Liver (tissue), 9 donors: ENCODE data around the gene NXN. TPM values are rescaled to one million over a fixed set of nuclear protein-coding genes. Genes with fewer than 3 reads are reported as not detected.

Experiments
- DNase-seq: peaks from one replicate; pipeline ENCODE4 v3.0.0-alpha.2; 2017; ENCODE audit warnings: low spot score
- H3K27ac ChIP-seq, 2 donors: one replicate each; pipeline ENCODE4 v1.7.0; 2013; ENCODE audit warnings: inconsistent platforms in 2 of 2, low read length in 2 of 2, control low read depth in 1 of 2, low read depth in 1 of 2, mild to moderate bottlenecking in 1 of 2
- H3K27me3 ChIP-seq, 4 donors: one replicate each; pipeline versions ENCODE4 v1.6.1 to v1.7.0; 2013; ENCODE audit warnings: low read length in 3 of 4, inconsistent platforms in 1 of 4, mild to moderate bottlenecking in 1 of 4, moderate library complexity in 1 of 4; ENCODE audit not compliant: control insufficient read depth in 4 of 4, insufficient read depth in 4 of 4
- H3K36me3 ChIP-seq, 4 donors: one replicate each; pipeline versions ENCODE4 v1.6.1 to v1.7.0; 2013; ENCODE audit warnings: low read length in 3 of 4, mild to moderate bottlenecking in 3 of 4, low read depth in 1 of 4, moderate library complexity in 1 of 4; ENCODE audit not compliant: control insufficient read depth in 4 of 4, insufficient read depth in 3 of 4
- H3K4me1 ChIP-seq, 4 donors: one replicate each; pipeline versions ENCODE4 v1.6.1 to v1.7.0; 2013; ENCODE audit warnings: low read length in 3 of 4, mild to moderate bottlenecking in 3 of 4, moderate library complexity in 1 of 4; ENCODE audit not compliant: control insufficient read depth in 4 of 4, insufficient read depth in 4 of 4
- H3K4me3 ChIP-seq, 3 donors: one replicate each; pipeline versions ENCODE4 v1.6.1 to v1.7.0; 2013; ENCODE audit warnings: low read length in 3 of 3, control low read depth in 1 of 3, low read depth in 1 of 3, mild to moderate bottlenecking in 1 of 3
- H3K9ac ChIP-seq, 2 donors: one replicate each; pipeline ENCODE4 v1.7.0; 2013; ENCODE audit warnings: low read length in 2 of 2, mild to moderate bottlenecking in 2 of 2, moderate library complexity in 2 of 2, control low read depth in 1 of 2, low read depth in 1 of 2
- H3K9me3 ChIP-seq, 4 donors: one replicate each; pipeline versions ENCODE4 v1.6.1 to v1.7.0; 2013; ENCODE audit warnings: low read length in 3 of 4; ENCODE audit not compliant: control insufficient read depth in 4 of 4
- EGR1 ChIP-seq, 2 donors: IDR thresholded peaks; 2 replicates each; pipeline ENCODE4 v1.6.1; 2016 to 2018; ENCODE audit warnings: antibody characterized with exemption in 2 of 2, low read depth in 2 of 2
- FOXA1 ChIP-seq: IDR thresholded peaks from 2 replicates; pipeline ENCODE4 v1.6.1; 2016; ENCODE audit warnings: antibody characterized with exemption
- FOXA2 ChIP-seq: IDR thresholded peaks from 2 replicates; pipeline ENCODE4 v1.6.1; 2016; ENCODE audit warnings: antibody characterized with exemption
- GABPA ChIP-seq, 2 donors: IDR thresholded peaks in 1 of 2; conservative IDR thresholded peaks in 1 of 2; 2 replicates each; pipeline ENCODE4 v1.6.1; 2016; ENCODE audit warnings: antibody characterized with exemption in 2 of 2, mild to moderate bottlenecking in 1 of 2, moderate library complexity in 1 of 2
- HNF4A ChIP-seq, 2 donors: conservative IDR thresholded peaks; 2 replicates each; pipeline ENCODE4 v1.6.1; 2016; ENCODE audit warnings: antibody characterized with exemption in 2 of 2, mild to moderate bottlenecking in 2 of 2
- HNF4G ChIP-seq: IDR thresholded peaks from 2 replicates; pipeline ENCODE4 v1.6.1; 2016; ENCODE audit warnings: antibody characterized with exemption
- JUND ChIP-seq, 2 donors: IDR thresholded peaks; 2 replicates each; pipeline ENCODE4 v1.6.1; 2016; ENCODE audit warnings: antibody characterized with exemption in 2 of 2
- NR2F2 ChIP-seq: IDR thresholded peaks from 2 replicates; pipeline ENCODE4 v1.6.1; 2016; ENCODE audit warnings: antibody characterized with exemption
- RAD21 ChIP-seq, 2 donors: IDR thresholded peaks; 2 replicates each; pipeline ENCODE4 v1.6.1; 2016; ENCODE audit warnings: antibody characterized with exemption in 2 of 2, mild to moderate bottlenecking in 2 of 2
- RXRA ChIP-seq, 2 donors: IDR thresholded peaks; 2 replicates each; pipeline ENCODE4 v1.6.1; 2017 to 2018; ENCODE audit warnings: antibody characterized with exemption in 2 of 2, mild to moderate bottlenecking in 1 of 2
- SP1 ChIP-seq: IDR thresholded peaks from 2 replicates; pipeline ENCODE4 v1.6.1; 2018; ENCODE audit warnings: antibody characterized with exemption, mild to moderate bottlenecking
- TAF1 ChIP-seq: conservative IDR thresholded peaks from 2 replicates; pipeline ENCODE4 v1.6.1; 2016; ENCODE audit warnings: antibody characterized with exemption, mild to moderate bottlenecking
- YY1 ChIP-seq: IDR thresholded peaks from 2 replicates; pipeline ENCODE4 v1.6.1; 2016; ENCODE audit warnings: antibody characterized with exemption, mild to moderate bottlenecking
- WGBS: extraction: QIAGEN DNeasy Blood & Tissue Kit; methylation state at CpG from one replicate; pipeline ENCODE4 v1.1.7; 2013; 5-methylcytosine and 5-hydroxymethylcytosine counted together
- polyA plus RNA-seq, 2 donors: library from polyadenylated mRNA; stranded (reverse) in 1 of 2; unstranded in 1 of 2; fragments of 200-250 nt in 1 of 2; fragments of >200 nt in 1 of 2; fragmentation: Nextera tagmentation in 1 of 2; extraction: Ambion mirVana in 1 of 2; gene quantifications; one replicate each; pipeline versions ENCODE4 v1.2.1 to v1.2.3, GENCODE V29; 2013 to 2015
- total RNA-seq, 2 donors: library from RNA; depleted of rRNA; stranded (reverse); fragments of >200 nt; gene quantifications; one replicate each; pipeline ENCODE4 v1.2.3, GENCODE V29; 2014
- TF ChIP-seq, protein P1 (sequence below): IDR thresholded peaks from 2 replicates; pipeline ENCODE4 v1.6.1; 2016; ENCODE audit warnings: antibody characterized with exemption, mild to moderate bottlenecking
- TF ChIP-seq, protein P2 (sequence below): IDR thresholded peaks from 2 replicates; pipeline ENCODE4 v1.6.1; 2016; ENCODE audit warnings: antibody characterized with exemption
- TF ChIP-seq, protein P3 (sequence below): IDR thresholded peaks from 2 replicates; pipeline ENCODE4 v1.6.1; 2016; ENCODE audit warnings: antibody characterized with exemption
- TF ChIP-seq, protein P4 (sequence below): IDR thresholded peaks from 2 replicates; pipeline ENCODE4 v1.6.1; 2016; ENCODE audit warnings: antibody characterized with exemption
- TF ChIP-seq, protein P5 (sequence below): fragments of 150-350 bp; IDR thresholded peaks from 2 replicates; pipeline ENCODE4 v1.5.1; 2017; ENCODE audit warnings: improper control_type of control experiment, low read depth, low read length; ENCODE audit not compliant: missing input control
- donor health status: healthy.
- donor health status: healthy.
- donor health status: healthy.
- donor health status: healthy.
- donor health status: healthy.

Gene NXN
- total and polyA plus RNA-seq, 4 donors = 2.3 to 4.5 (median 3.3) TPM

DNA sequence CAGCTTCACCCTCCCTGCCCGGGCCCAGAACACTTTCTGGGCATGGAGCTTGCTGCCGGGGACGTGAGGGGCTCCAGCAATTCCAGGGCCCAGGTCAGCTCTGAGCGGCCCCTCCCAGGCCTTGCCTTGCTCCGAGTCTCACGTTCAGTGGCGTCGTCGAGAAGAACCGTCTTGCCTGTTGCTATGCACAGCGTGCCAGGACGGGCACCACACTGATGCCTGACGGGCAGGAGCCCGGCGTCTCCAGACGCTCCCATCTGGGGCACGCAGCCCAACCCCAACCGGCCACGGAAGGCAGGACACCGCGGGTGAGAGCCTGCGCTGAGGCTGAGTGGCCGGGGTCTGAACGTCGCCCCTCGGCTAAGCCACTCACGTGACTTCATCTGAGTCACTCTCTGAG lies 44.5 kb upstream of the NXN start:
- H3K4me3 ChIP-seq = no peak overlapping the region
- H3K27me3 ChIP-seq = no peaks in the 10 kb centered on the region
- H3K27ac ChIP-seq = no peak overlapping the region
- no peak for DNase-seq
- TF ChIP-seq, protein P1, sequence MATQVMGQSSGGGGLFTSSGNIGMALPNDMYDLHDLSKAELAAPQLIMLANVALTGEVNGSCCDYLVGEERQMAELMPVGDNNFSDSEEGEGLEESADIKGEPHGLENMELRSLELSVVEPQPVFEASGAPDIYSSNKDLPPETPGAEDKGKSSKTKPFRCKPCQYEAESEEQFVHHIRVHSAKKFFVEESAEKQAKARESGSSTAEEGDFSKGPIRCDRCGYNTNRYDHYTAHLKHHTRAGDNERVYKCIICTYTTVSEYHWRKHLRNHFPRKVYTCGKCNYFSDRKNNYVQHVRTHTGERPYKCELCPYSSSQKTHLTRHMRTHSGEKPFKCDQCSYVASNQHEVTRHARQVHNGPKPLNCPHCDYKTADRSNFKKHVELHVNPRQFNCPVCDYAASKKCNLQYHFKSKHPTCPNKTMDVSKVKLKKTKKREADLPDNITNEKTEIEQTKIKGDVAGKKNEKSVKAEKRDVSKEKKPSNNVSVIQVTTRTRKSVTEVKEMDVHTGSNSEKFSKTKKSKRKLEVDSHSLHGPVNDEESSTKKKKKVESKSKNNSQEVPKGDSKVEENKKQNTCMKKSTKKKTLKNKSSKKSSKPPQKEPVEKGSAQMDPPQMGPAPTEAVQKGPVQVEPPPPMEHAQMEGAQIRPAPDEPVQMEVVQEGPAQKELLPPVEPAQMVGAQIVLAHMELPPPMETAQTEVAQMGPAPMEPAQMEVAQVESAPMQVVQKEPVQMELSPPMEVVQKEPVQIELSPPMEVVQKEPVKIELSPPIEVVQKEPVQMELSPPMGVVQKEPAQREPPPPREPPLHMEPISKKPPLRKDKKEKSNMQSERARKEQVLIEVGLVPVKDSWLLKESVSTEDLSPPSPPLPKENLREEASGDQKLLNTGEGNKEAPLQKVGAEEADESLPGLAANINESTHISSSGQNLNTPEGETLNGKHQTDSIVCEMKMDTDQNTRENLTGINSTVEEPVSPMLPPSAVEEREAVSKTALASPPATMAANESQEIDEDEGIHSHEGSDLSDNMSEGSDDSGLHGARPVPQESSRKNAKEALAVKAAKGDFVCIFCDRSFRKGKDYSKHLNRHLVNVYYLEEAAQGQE = no peak
- no peak for TF ChIP-seq RXRA (IDR thresholded peaks at IDR 0.05)
- TF ChIP-seq, protein P2, sequence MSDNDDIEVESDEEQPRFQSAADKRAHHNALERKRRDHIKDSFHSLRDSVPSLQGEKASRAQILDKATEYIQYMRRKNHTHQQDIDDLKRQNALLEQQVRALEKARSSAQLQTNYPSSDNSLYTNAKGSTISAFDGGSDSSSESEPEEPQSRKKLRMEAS = no peak
- no peak for TF ChIP-seq GABPA (IDR thresholded peaks at IDR 0.05 in 1 of 2, conservative IDR thresholded peaks at IDR 0.05 in 1 of 2)
- TF ChIP-seq JUND (IDR thresholded peaks at IDR 0.05) = no peak
- TF ChIP-seq, protein P3, sequence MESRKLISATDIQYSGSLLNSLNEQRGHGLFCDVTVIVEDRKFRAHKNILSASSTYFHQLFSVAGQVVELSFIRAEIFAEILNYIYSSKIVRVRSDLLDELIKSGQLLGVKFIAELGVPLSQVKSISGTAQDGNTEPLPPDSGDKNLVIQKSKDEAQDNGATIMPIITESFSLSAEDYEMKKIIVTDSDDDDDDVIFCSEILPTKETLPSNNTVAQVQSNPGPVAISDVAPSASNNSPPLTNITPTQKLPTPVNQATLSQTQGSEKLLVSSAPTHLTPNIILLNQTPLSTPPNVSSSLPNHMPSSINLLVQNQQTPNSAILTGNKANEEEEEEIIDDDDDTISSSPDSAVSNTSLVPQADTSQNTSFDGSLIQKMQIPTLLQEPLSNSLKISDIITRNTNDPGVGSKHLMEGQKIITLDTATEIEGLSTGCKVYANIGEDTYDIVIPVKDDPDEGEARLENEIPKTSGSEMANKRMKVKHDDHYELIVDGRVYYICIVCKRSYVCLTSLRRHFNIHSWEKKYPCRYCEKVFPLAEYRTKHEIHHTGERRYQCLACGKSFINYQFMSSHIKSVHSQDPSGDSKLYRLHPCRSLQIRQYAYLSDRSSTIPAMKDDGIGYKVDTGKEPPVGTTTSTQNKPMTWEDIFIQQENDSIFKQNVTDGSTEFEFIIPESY = no peak
- no peak for TF ChIP-seq HNF4A (conservative IDR thresholded peaks at IDR 0.05)
- TF ChIP-seq HNF4G = no peak
- TF ChIP-seq, protein P4, sequence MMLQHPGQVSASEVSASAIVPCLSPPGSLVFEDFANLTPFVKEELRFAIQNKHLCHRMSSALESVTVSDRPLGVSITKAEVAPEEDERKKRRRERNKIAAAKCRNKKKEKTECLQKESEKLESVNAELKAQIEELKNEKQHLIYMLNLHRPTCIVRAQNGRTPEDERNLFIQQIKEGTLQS = no peak
- no peak for TF ChIP-seq YY1
- TF ChIP-seq, protein P5, sequence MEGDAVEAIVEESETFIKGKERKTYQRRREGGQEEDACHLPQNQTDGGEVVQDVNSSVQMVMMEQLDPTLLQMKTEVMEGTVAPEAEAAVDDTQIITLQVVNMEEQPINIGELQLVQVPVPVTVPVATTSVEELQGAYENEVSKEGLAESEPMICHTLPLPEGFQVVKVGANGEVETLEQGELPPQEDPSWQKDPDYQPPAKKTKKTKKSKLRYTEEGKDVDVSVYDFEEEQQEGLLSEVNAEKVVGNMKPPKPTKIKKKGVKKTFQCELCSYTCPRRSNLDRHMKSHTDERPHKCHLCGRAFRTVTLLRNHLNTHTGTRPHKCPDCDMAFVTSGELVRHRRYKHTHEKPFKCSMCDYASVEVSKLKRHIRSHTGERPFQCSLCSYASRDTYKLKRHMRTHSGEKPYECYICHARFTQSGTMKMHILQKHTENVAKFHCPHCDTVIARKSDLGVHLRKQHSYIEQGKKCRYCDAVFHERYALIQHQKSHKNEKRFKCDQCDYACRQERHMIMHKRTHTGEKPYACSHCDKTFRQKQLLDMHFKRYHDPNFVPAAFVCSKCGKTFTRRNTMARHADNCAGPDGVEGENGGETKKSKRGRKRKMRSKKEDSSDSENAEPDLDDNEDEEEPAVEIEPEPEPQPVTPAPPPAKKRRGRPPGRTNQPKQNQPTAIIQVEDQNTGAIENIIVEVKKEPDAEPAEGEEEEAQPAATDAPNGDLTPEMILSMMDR = no peak
- no peak for TF ChIP-seq NR2F2
- no peak for TF ChIP-seq EGR1 (IDR thresholded peaks at IDR 0.05; ENCODE audit: low read depth in 2 of 2)
- no peak for TF ChIP-seq TAF1
- no peak for TF ChIP-seq FOXA2
- TF ChIP-seq FOXA1 = no peak
- TF ChIP-seq SP1 = no peak
- TF ChIP-seq RAD21 (IDR thresholded peaks at IDR 0.05) = no peak
- no peaks in the 10 kb centered on the region for H3K36me3 ChIP-seq
- WGBS = 93% methylated on average over 27 of the region's 27 CpGs
- no peaks in the 10 kb centered on the region for H3K9me3 ChIP-seq
- no peak overlapping the region for H3K9ac ChIP-seq
- no peaks in the 10 kb centered on the region for H3K4me1 ChIP-seq
